Kidney (tissue), 14 donors: ENCODE results near the gene NEIL1. TPM values are rescaled to one million over a fixed set of nuclear protein-coding genes. Genes with fewer than 3 reads are reported as not detected.
A peak's percentile ranks its signal among the peaks of the same experiment; 100 is the strongest.
"Not testable (repeated sequence)": the region's sequence is repeated elsewhere in the genome, so short reads cannot be mapped to it uniquely, and the experiment has no call there.

Source experiments
- DNase-seq, 5 donors: peaks; one replicate each; pipeline ENCODE4 v3.0.0-alpha.2; 2013 to 2020
- FAIRE-seq: peaks from 2 replicates; lab custom pipeline; 2012; peaks lifted over from hg19 to GRCh38; lab: Jason Lieb, UNC
- H3K27ac ChIP-seq, 2 donors: one replicate each; pipeline ENCODE4 v1.7.0; 2013; ENCODE audit warnings: low read depth in 2 of 2, low read length in 2 of 2, inconsistent platforms in 1 of 2
- H3K27me3 ChIP-seq: one replicate; pipeline ENCODE4 v1.7.1; 2013; ENCODE audit warnings: low read length, inconsistent platforms; ENCODE audit not compliant: control insufficient read depth, insufficient read depth
- H3K36me3 ChIP-seq, 3 donors: one replicate each; pipeline versions ENCODE4 v1.7.0 to v1.7.1; 2013; ENCODE audit warnings: low read length in 3 of 3, control low read depth in 1 of 3, inconsistent platforms in 1 of 3; ENCODE audit not compliant: insufficient read depth in 3 of 3, control insufficient read depth in 2 of 3
- H3K4me1 ChIP-seq, 3 donors: one replicate each; pipeline versions ENCODE4 v1.7.0 to v1.7.1; 2013; ENCODE audit warnings: low read length in 3 of 3, inconsistent platforms in 1 of 3, low read depth in 1 of 3; ENCODE audit not compliant: control insufficient read depth in 2 of 3, insufficient read depth in 2 of 3
- H3K4me3 ChIP-seq, 3 donors: one replicate each; pipeline versions ENCODE4 v1.7.0 to v1.8.1; 2013; ENCODE audit warnings: low read length in 3 of 3, control low read depth in 1 of 3, inconsistent platforms in 1 of 3
- H3K9ac ChIP-seq, 3 donors: one replicate each; pipeline versions ENCODE4 v1.7.0 to v1.7.1; 2013; ENCODE audit warnings: low read length in 3 of 3, control low read depth in 1 of 3, inconsistent platforms in 1 of 3
- H3K9me3 ChIP-seq, 3 donors: one replicate each; pipeline versions ENCODE4 v1.7.0 to v1.7.1; 2013; ENCODE audit warnings: low read length in 3 of 3, control low read depth in 1 of 3, inconsistent platforms in 1 of 3; ENCODE audit not compliant: control insufficient read depth in 2 of 3, insufficient read depth in 1 of 3
- CTCF ChIP-seq: IDR thresholded peaks from 3 replicates; pipeline ENCODE4 v1.5.1; 2012; ENCODE audit warnings: mild to moderate bottlenecking, moderate library complexity, borderline replicate concordance; ENCODE audit not compliant: insufficient read depth; ENCODE audit errors: extremely low read depth
- intact Hi-C: fragments of 100-400 bp; cut with DNase I; formaldehyde crosslinking; loops from one replicate; pipeline ENCODE4 v1.11.1; 2022
- polyA plus RNA-seq: library from polyadenylated mRNA; stranded (reverse); fragments of 350-450 nt; fragmentation: Illumina TruSeq; extraction: RNeasy Lipid Tissue Mini Kit (QIAGEN cat#74804); gene quantifications from one replicate; pipeline ENCODE4 v1.2.3, GENCODE V29; 2014; ENCODE audit warnings: low read depth, low replicate concordance; ENCODE audit not compliant: insufficient read depth
- total RNA-seq: library from RNA; stranded (reverse); fragmentation: NEBNext Ultra II Directional; extraction: Animal tissue kit (Norgen Biotek cat#: 25700); gene quantifications from one replicate; pipeline ENCODE4 v1.2.1, GENCODE V29; 2021
- donor health status: control.
- donor health status: control.
- donor health status: control.
- donor health status: control.
- donor health status: control.
- donor health status: DM: yes; HTN: yes; CAD: no.
- donor health status: Normal renal cell carcinoma (clear cell type).

The NEIL1 gene
- total and polyA plus RNA-seq, 2 donors from 2014 or later = 22.6 to 42.9 TPM

- H3K4me3 ChIP-seq = peak overlapping the region; percentile 59 to 96 (median 96)
- FAIRE-seq = no peak
- TF ChIP-seq CTCF = no peak
- intact Hi-C loops = no loop called here
- H3K27ac ChIP-seq = no peak overlapping the region
- H3K4me1 ChIP-seq = peaks cover 0 to 12% (median 0%) of the 10 kb centered on the region in 3 donors
- H3K36me3 ChIP-seq = no peaks in the 10 kb centered on the region
- peak in 3 of 5 donors; percentile 20 to 84 (median 26) for DNase-seq
- H3K9me3 ChIP-seq = no peaks in the 10 kb centered on the region
- no peaks in the 10 kb centered on the region for H3K27me3 ChIP-seq
- H3K9ac ChIP-seq = peak overlapping the region in 2 of 3 donors; percentile 84 to 94
These were observed 1.3 kb downstream of the NEIL1 start for GRCh38 chr15:75348034-75348561.

- H3K4me1 ChIP-seq = peaks cover 0 to 14% (median 0%) of the 10 kb centered on the region in 3 donors
- peak overlapping the region in 2 of 3 donors; percentile 65 to 84 for H3K9ac ChIP-seq
These were observed 1.9 kb downstream of the NEIL1 start for GRCh38 chr15:75348562-75349350.

GRCh38 chr15:75349351-75349669 lies 2.5 kb downstream of the NEIL1 start:
- H3K9me3 ChIP-seq, H3K27me3 ChIP-seq, H3K9ac ChIP-seq, DNase-seq, H3K36me3 ChIP-seq, H3K27ac ChIP-seq, H3K4me3 ChIP-seq, FAIRE-seq, intact Hi-C loops: not testable (repeated sequence)
- peaks cover 0 to 14% (median 0%) of the 10 kb centered on the region in 3 donors for H3K4me1 ChIP-seq

More at GRCh38 chr15:75348562-75349350, 1.9 kb downstream of the NEIL1 start:
- Histone ChIP-seq H3K4me3 (peak overlapping the region; percentile 26 to 96 (median 61)), H3K9me3 (no peaks in the 10 kb centered on the region), H3K27me3 (no peaks in the 10 kb centered on the region), H3K27ac (no peak overlapping the region), H3K36me3 (no peaks in the 10 kb centered on the region)
- peak in 4 of 5 donors; percentile 20 to 79 (median 44) for DNase-seq
- no peak for TF ChIP-seq CTCF
- FAIRE-seq = no peak
- intact Hi-C loops = no loop called here

- no peak for TF ChIP-seq CTCF
- DNase-seq (peak in 1 of 5 donors; percentile 83), FAIRE-seq (no peak)
- Histone ChIP-seq H3K27ac (no peak overlapping the region), H3K9me3 (no peaks in the 10 kb centered on the region), H3K4me3 (no peak overlapping the region), H3K9ac (no peak overlapping the region), H3K27me3 (no peaks in the 10 kb centered on the region), H3K36me3 (no peaks in the 10 kb centered on the region), H3K4me1 (peaks cover 0 to 14% (median 0%) of the 10 kb centered on the region in 3 donors)
- intact Hi-C loops = no loop called here
These were observed 3.2 kb downstream of the NEIL1 start for GRCh38 chr15:75349851-75350588.
